IPS-15b (cell line): ENCODE results near the gene MIX23.

Source experiments
- H3K27me3 ChIP-seq: one replicate; pipeline ENCODE4 v1.6.1; 2013; ENCODE audit warnings: low read length; ENCODE audit not compliant: control insufficient read depth, insufficient read depth
- H3K36me3 ChIP-seq: one replicate; pipeline ENCODE4 v1.6.1; 2013; ENCODE audit warnings: low read length; ENCODE audit not compliant: control insufficient read depth, insufficient read depth
- H3K4me1 ChIP-seq: one replicate; pipeline ENCODE4 v1.6.1; 2013; ENCODE audit warnings: mild to moderate bottlenecking, low read length; ENCODE audit not compliant: control insufficient read depth, insufficient read depth
- H3K4me3 ChIP-seq: one replicate; pipeline ENCODE4 v1.5.1; 2013; ENCODE audit warnings: low read depth, low read length
- H3K9ac ChIP-seq: one replicate; pipeline ENCODE4 v1.6.1; 2013; ENCODE audit warnings: low read depth, mild to moderate bottlenecking, low read length
- H3K9me3 ChIP-seq: one replicate; pipeline ENCODE4 v1.6.1; 2013; ENCODE audit warnings: mild to moderate bottlenecking, low read length; ENCODE audit not compliant: control insufficient read depth, insufficient read depth

The MIX23 gene

DNA sequence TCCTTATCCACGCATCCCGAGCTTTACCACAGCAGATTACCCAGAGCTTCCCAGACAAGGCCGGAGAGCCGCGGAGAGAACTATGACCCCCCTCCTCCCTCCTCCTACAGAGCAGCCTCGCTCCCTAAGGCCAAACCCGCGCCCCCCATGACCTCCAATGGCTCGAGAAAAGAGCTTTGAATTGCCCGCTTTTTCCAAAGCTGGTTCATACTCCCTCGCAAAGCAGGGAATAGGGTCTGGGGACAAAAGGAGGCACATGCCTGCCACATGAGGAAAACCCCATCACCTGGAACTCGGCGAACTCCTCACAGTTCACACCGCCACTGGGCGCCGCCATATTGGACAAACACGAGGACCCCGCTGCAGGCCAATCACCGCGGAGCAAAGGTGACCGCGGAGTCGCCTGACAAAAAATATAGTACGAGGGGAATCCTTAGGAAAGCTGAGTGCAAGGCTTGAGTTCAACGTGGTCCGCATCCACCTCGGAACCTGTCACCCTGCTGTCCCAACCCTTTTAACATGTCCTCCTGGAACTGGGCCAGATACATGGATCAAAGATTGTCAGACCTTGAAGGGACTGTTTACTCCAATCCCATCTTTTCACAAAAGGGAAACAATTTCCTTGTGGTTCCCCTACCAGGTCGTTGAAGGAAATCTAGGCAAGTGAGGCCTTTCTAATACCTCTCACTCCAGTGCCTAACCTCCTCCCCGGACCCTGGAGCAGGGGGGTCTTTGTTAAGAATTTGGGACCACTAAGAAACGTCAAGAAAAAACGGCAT is at the start of gene MIX23:
Gene MIX23, minus strand, starts transcription at position 344 of the 779 bp plus-strand sequence. Its CDS starts 7 bp downstream, at position 337.
- no peaks in the 10 kb centered on the region for H3K27me3 ChIP-seq
- no peaks in the 10 kb centered on the region for H3K36me3 ChIP-seq
- H3K4me1 ChIP-seq, result no peaks in the 10 kb centered on the region
- peak within 1 kb of the TSS; percentile 86 for H3K9ac ChIP-seq
- H3K4me3 ChIP-seq, result peak within 1 kb of the TSS; percentile 92
- H3K9me3 ChIP-seq, result no peaks in the 10 kb centered on the region

DNA sequence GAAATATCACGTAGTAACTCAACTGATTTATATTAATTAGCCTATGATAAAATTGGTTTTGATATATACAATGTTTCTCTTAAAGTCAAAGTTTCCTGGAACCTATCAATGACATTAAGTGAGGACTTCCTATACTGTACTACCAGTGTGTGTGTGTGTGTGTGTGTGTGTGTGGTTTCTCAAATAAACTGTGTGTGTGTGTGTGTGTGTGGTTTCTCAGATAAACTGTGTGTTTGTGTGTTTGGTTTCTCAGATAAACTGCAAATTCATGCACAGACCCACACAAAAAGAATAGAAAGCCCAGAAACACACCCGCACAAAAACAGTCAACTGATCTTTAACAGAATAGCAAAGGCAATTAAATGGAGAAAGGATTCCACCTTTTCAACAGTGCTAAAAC is 47.3 kb upstream of the MIX23 start:
- Histone ChIP-seq H3K4me1 (no peaks in the 10 kb centered on the region), H3K9me3 (no peaks in the 10 kb centered on the region), H3K9ac (no peak overlapping the region), H3K4me3 (no peak overlapping the region), H3K27me3 (no peaks in the 10 kb centered on the region), H3K36me3 (peaks cover 10% of the 10 kb centered on the region)

DNA sequence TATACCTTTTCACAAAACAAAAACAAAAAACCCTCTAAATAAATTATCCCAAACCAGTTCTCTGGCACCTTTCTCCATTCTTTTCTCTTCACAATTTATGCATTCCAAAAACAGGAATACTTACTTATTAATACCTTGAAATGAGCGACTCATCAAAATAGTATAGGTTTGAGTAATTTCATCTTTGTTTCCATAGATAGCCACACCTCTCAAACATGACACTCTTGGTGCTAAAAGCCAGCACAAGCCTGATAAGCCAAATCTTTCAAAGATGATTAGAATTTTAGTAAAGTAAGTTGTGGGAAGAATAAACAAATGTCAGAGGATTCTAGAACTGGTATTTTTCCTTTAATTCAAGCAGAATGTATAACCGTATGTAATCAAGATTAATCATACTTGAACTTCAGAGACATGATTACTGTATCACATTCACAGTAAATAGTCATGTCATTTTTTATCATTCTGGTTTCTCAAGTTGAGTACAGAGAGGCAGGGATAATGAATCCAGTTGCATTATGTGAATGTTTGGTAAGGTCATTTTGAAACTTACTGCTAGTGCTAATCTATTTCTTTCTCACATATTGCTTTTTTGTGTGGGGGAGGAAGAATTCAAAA is 44.9 kb upstream of the MIX23 start:
- Histone ChIP-seq H3K4me3 (no peak overlapping the region), H3K27me3 (no peaks in the 10 kb centered on the region), H3K9me3 (no peaks in the 10 kb centered on the region), H3K36me3 (peaks cover 6% of the 10 kb centered on the region), H3K4me1 (peaks cover 3% of the 10 kb centered on the region), H3K9ac (no peak overlapping the region)

DNA sequence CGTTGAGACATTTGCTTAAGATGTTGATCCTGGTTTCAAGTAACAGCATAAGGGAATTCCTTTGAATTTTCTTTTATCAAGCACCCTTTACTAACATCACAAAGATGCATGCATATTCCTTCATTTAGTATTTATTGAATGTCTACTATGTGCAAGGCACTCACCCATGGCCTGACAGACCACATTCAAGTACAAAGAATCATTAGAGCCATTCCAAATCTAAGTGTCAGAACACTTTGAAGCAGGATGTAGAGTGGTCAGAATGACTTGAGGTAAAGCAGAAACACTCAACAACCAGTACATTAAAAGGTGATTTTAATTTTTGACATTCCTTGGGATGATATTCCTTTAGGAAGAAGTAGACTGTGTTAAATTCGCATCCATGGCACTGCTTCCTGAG is 38.8 kb upstream of the MIX23 start:
- H3K4me3 ChIP-seq, result no peak overlapping the region
- no peaks in the 10 kb centered on the region for H3K9me3 ChIP-seq
- H3K27me3 ChIP-seq, result no peaks in the 10 kb centered on the region
- H3K4me1 ChIP-seq, result peaks cover 3% of the 10 kb centered on the region
- peaks cover 3% of the 10 kb centered on the region for H3K36me3 ChIP-seq
- H3K9ac ChIP-seq, result no peak overlapping the region

DNA sequence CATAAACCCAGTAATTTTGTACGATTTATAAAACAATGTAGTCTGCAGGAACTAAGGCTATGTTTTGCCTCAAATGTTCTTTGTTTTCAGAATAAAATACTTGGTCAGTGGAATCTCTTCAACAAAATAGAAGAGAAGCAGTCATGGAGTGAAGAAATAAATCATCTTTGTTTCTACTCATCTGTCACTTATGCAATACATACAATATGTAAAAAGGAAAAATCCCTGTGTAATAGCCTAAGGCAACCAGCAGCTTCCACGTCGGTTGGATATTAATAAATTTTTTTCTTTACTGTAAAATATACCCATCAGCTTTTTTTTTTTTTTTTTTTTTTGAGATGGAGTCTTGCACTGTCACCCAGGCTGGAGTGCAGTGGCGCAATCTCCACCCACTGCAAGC is 38.1 kb upstream of the MIX23 start:
- Histone ChIP-seq H3K9me3 (no peaks in the 10 kb centered on the region), H3K9ac (no peak overlapping the region), H3K36me3 (no peaks in the 10 kb centered on the region), H3K4me3 (no peak overlapping the region), H3K4me1 (peaks cover 3% of the 10 kb centered on the region), H3K27me3 (no peaks in the 10 kb centered on the region)

DNA sequence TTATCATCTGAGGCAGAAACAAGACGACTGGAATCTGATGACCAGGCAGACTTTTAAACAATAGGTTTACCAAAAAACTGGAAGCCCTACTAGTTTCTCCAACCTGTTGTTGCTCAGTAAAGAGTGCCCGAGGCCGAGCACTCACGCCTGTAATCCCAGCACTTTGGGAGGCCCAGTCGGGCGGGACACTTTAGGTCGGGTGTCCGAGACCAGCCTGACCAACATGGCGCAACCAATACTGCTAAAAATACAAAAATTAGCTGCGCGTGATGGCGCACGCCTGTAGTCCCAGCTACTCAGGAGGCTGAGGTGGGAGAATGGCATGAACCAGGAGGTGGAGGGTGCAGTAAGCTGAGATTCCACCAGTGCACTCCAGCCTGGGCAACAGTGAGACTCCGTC is 33.9 kb upstream of the MIX23 start:
- Histone ChIP-seq H3K9me3 (no peaks in the 10 kb centered on the region), H3K36me3 (no peaks in the 10 kb centered on the region), H3K4me3 (peak overlapping the region; percentile 92), H3K9ac (peak overlapping the region; percentile 74), H3K4me1 (no peaks in the 10 kb centered on the region), H3K27me3 (no peaks in the 10 kb centered on the region)

DNA sequence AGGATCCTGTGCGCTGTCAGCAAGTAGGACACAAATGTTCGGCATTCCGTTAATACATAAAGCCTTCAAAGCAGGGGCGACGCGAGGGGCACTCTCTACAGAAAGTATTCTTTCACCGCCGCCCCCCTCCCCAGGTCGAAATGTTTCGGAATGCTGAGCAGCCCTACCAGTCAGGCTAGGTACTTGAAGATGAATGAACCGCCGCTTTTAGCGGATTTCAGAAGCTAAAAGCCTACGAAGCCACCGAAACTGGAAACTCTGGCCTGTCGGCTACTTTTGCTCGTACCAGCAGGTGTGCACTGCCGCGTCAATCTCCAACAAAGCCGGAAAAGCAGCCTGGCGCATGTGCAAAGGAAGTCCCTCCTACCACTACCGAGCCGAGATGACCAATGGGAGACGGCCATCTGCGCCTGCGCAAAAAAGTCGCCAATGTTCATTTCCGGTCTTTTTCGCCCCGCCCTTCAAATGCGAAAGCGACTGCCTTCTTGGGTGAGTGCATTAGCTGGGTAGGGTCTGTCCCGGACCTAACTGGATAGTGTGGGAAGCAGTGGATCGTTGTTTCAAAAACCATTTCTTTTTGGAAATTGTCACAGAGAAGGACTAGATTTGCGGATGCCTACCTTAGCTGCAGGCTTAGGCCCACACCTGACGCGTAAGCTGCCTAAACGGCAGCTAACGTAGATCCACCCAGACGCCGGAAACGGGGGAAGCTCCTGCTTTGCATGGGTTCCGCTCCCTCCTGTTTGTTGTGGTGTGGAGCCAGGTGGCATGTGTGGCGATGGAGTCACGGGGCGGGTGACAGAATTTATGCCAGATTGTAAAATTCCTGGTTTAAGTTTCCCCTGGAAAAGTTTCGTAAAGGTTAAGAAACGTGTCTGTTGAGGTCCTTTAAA is 33.0 kb upstream of the MIX23 start, which contains the start of gene WDR5B:
Gene WDR5B, minus strand, starts transcription at position 301 of the 893 bp plus-strand sequence. CDS start 534 bp downstream, outside the sequence.
- peak within 1 kb of the TSS; percentile 92 for H3K4me3 ChIP-seq
- no peaks in the 10 kb centered on the region for H3K4me1 ChIP-seq

DNA sequence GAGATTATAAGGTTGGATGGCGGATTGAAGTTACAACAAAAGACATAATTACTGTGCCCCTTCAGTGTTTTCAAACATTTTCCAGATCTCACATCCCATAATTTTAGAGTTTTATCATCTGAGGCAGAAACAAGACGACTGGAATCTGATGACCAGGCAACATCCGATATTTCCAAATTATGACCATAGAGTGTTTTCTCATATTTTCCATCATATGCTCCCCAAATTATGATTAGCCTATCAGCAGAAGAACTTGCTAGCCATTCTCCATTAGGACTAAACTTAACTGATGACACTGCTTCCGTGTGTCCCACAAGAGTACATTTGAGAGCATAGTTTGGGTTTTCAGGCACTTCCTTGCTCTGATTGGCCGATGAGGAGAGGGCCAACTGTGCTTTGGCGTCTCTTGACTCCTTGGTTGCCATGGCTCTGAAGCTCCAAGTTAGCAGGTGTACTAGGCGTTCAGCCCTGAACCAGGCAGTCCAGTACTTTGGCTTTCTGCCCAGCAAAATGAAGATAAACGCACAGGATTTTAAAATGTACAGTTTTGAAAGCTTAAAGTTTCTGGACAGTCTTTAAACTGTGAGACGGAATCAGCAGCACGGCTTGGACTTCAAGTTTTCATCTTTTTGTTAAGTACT is 32.2 kb upstream of the MIX23 start:
- Histone ChIP-seq H3K4me1 (no peaks in the 10 kb centered on the region), H3K4me3 (peak overlapping the region; percentile 92), H3K36me3 (no peaks in the 10 kb centered on the region), H3K9me3 (no peaks in the 10 kb centered on the region), H3K27me3 (no peaks in the 10 kb centered on the region), H3K9ac (no peak overlapping the region)

More for the DNA sequence above, 33.0 kb upstream of the MIX23 start, which contains the start of gene WDR5B:
- no peaks in the 10 kb centered on the region for H3K36me3 ChIP-seq
- H3K27me3 ChIP-seq, result no peaks in the 10 kb centered on the region
- H3K9me3 ChIP-seq, result no peaks in the 10 kb centered on the region
- H3K9ac ChIP-seq, result peak within 1 kb of the TSS; percentile 74

DNA sequence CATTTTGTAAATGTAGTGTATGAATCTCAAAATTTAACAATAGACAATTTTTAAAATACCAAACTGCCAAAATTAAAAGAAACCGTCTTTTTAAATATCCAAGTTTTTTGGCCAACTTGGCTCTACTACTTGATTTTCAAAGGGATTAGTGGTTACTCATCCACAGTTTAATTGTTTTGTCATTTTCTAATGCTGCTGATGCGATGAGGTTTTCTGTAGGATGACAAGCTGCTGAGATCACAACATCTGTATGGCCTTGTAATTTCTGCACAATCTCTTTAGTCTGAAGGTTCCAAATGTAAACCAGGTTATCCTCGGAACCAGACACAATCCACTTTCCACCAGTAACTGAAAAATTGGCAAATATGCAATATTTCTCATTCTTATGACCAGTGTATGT is 31.4 kb upstream of the MIX23 start:
- H3K9ac ChIP-seq, result no peak overlapping the region
- no peaks in the 10 kb centered on the region for H3K9me3 ChIP-seq
- H3K4me3 ChIP-seq, result no peak overlapping the region
- H3K36me3 ChIP-seq, result no peaks in the 10 kb centered on the region
- H3K4me1 ChIP-seq, result no peaks in the 10 kb centered on the region
- H3K27me3 ChIP-seq, result no peaks in the 10 kb centered on the region

DNA sequence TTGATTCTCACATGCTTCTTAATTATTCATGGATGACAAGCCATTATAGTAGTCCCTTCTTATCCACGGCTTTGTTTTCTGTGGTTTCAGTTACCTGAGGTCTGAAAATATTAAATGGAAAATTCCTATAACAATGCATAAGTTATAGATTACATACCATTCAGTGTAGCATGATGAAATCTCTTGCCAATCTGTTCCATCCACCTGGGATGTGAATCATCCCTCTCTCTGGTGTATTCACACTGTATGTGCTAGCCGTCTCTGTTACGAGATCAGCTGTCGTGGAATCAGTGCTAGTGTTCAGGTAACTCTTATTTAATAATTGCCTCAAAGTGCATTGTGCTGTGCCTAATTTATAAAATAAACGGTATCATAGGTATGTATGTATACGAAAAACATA is 27.6 kb upstream of the MIX23 start:
- Histone ChIP-seq H3K9me3 (no peaks in the 10 kb centered on the region), H3K27me3 (no peaks in the 10 kb centered on the region), H3K4me1 (no peaks in the 10 kb centered on the region), H3K4me3 (no peak overlapping the region), H3K36me3 (peaks cover 3% of the 10 kb centered on the region), H3K9ac (no peak overlapping the region)

DNA sequence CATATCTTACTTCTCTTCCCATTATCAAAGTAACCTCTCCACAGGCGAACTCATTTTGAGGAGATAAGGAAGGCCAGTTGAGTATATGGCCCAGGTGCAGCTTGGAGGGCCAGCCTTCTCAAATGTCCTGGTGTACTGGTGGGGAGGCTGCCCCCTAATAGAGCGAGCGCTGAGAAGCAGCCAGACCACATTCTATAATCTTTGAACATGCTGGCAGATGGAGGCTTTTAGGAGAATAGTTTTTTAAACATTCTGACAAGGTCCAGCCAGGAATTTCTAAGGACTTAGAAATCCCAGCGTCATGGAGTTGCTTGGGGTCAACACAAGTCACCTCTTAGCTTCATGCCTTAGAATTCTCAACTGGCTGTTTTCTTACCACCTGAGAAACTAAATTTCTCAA is 27.1 kb upstream of the MIX23 start:
- Histone ChIP-seq H3K4me3 (no peak overlapping the region), H3K9ac (no peak overlapping the region), H3K36me3 (peaks cover 3% of the 10 kb centered on the region), H3K27me3 (no peaks in the 10 kb centered on the region), H3K9me3 (no peaks in the 10 kb centered on the region), H3K4me1 (no peaks in the 10 kb centered on the region)
